Adrenal gland (tissue), 19 donors: ENCODE measurements around the gene PRPH. TPM values are rescaled to one million over a fixed set of nuclear protein-coding genes. Genes with fewer than 3 reads are reported as not detected.
"Not testable (repeated sequence)": the region's sequence is repeated elsewhere in the genome, so short reads cannot be mapped to it uniquely, and the experiment has no call there.

Source experiments
- DNase-seq, 7 donors: peaks; one replicate each; pipeline ENCODE4 v3.0.0-alpha.2; 2019 to 2020
- H3K27ac ChIP-seq, 5 donors: fragments of 200-600 bp; sonication (generic) in 4 of 5; 1 replicate in 3 of 5; 2 replicates in 2 of 5; pipeline versions ENCODE4 v1.5.1 to v1.8.0; 2016 to 2020; ENCODE audit warnings: mild to moderate bottlenecking in 1 of 5
- H3K27me3 ChIP-seq: fragments of 200-600 bp; 2 replicates; pipeline ENCODE4 v1.8.0; 2021
- H3K36me3 ChIP-seq, 2 donors: fragments of 200-600 bp; replicated peaks in 1 of 2; 1 replicate in 1 of 2; 2 replicates in 1 of 2; pipeline versions ENCODE4 v1.5.1 to v1.8.0; 2018 to 2022
- H3K4me1 ChIP-seq, 2 donors: fragments of 200-600 bp; replicated peaks in 1 of 2; 1 replicate in 1 of 2; 2 replicates in 1 of 2; pipeline versions ENCODE4 v1.5.1 to v1.8.0; 2018 to 2021
- H3K4me3 ChIP-seq, 4 donors: fragments of 200-600 bp; sonication (generic) in 3 of 4; one replicate each; pipeline ENCODE4 v1.5.1; 2016 to 2018
- H3K9me3 ChIP-seq, 3 donors: fragments of 200-600 bp; sonication (generic) in 1 of 3; replicated peaks in 1 of 3; 1 replicate in 2 of 3; 2 replicates in 1 of 3; pipeline versions ENCODE4 v1.5.1 to v1.8.0; 2016 to 2021
- POLR2A ChIP-seq, 2 donors: fragments of 450-650 bp; IDR thresholded peaks; one replicate each; pipeline ENCODE4 v1.6.1; 2017; ENCODE audit warnings: antibody characterized with exemption in 2 of 2, mild to moderate bottlenecking in 2 of 2, moderate library complexity in 1 of 2
- WGBS, 4 donors: extraction: QIAGEN DNeasy Blood & Tissue Kit in 2 of 4; methylation state at CpG; one replicate each; pipeline versions ENCODE4 v1.1.5 to v1.1.7; 2013 to 2017; 5-methylcytosine and 5-hydroxymethylcytosine counted together
- intact Hi-C, 2 donors: fragments of 100-400 bp; cut with DNase I; formaldehyde crosslinking; loops; one replicate each; pipeline versions ENCODE4 v1.14.1 to v1.15.0; 2022 to 2023
- long read RNA-seq, 10 donors: library from polyadenylated mRNA in 3 of 10; unstranded in 2 of 10; stranded (forward) in 1 of 10; transcript quantifications; one replicate each; pipeline ENCODE4 v2.0.0 and lab custom pipeline, GENCODE V29; 2021 to 2026
- polyA plus RNA-seq, 3 donors: library from polyadenylated mRNA; stranded (reverse); fragments of 200-250 nt in 2 of 3; fragments of 350-450 nt in 1 of 3; fragmentation: Illumina TruSeq in 1 of 3; extraction: RNeasy Lipid Tissue Mini Kit (QIAGEN cat#74804) in 1 of 3; gene quantifications; one replicate each; pipeline ENCODE4 v1.2.3, GENCODE V29; 2013 to 2014
- total RNA-seq, 9 donors: library from RNA; depleted of rRNA in 4 of 9; stranded (reverse); fragments of >200 nt in 4 of 9; fragments of 120-200 nt in 1 of 9; fragmentation: NEBNext Ultra II Directional in 1 of 9; extraction: Animal tissue kit (Norgen Biotek cat#: 25700) in 1 of 9; gene quantifications; one replicate each; pipeline versions ENCODE4 v1.1.0 to v1.2.4, GENCODE V29; 2013 to 2023
- TF ChIP-seq, protein P1 (sequence below), 6 experiments: fragments of 450-650 bp in 4 of 6; fragments of 200-600 bp in 2 of 6; sonication (generic) in 1 of 6; IDR thresholded peaks; 1 replicate in 5 of 6; 2 replicates in 1 of 6; pipeline versions ENCODE4 v1.5.1 to v1.8.0; 2016 to 2021; ENCODE audit warnings: antibody characterized with exemption in 6 of 6, mild to moderate bottlenecking in 2 of 6, moderate library complexity in 1 of 6
- donor health status: healthy with polysubstance abuse.
- donor health status: Bipolar disorder and iron deficiency.
- donor health status: DM: yes; HTN: yes; CAD: no.
- donor health status: DM: no; HTN: no; CAD: no.
- donor health status: DM: no; HTN: no; CAD: no.
- donor health status: DM: yes; HTN: yes; CAD: no.

The PRPH gene
- total RNA-seq (10 to 100 TPM in 1 of 9 donors, 1 to 10 TPM in 3, under 1 TPM in 2, not detected in 3; 0.16 to 16.5 (median 3.5) TPM), polyA plus RNA-seq (10 to 100 TPM in 1 of 3 donors, 1 to 10 TPM in 2; 5.9 to 27.8 (median 9.6) TPM)
- long read RNA-seq, donor 1: 0 reads
- long read RNA-seq, donor 2, partial matches to known transcripts: 0 of 1 reads
- long read RNA-seq, donor 2, other reads (novel, unspliced or antisense): 0 of 1 reads
- long read RNA-seq, donor 3: 0 reads
- long read RNA-seq, donor 4: 0 reads
- long read RNA-seq, donor 5, partial matches to known transcripts: 0 of 1 reads
- long read RNA-seq, donor 5, other reads (novel, unspliced or antisense): 1 of 1 reads
- long read RNA-seq, donor 6, partial matches to known transcripts: 2 of 4 reads
- long read RNA-seq, donor 6, other reads (novel, unspliced or antisense): 0 of 4 reads
- long read RNA-seq, donor 7: 0 reads
- long read RNA-seq, donor 8: 0 reads
- long read RNA-seq, donor 9: 0 reads
- long read RNA-seq, donor 10, partial matches to known transcripts: 0 of 4 reads
- long read RNA-seq, donor 10, other reads (novel, unspliced or antisense): 0 of 4 reads

DNA sequence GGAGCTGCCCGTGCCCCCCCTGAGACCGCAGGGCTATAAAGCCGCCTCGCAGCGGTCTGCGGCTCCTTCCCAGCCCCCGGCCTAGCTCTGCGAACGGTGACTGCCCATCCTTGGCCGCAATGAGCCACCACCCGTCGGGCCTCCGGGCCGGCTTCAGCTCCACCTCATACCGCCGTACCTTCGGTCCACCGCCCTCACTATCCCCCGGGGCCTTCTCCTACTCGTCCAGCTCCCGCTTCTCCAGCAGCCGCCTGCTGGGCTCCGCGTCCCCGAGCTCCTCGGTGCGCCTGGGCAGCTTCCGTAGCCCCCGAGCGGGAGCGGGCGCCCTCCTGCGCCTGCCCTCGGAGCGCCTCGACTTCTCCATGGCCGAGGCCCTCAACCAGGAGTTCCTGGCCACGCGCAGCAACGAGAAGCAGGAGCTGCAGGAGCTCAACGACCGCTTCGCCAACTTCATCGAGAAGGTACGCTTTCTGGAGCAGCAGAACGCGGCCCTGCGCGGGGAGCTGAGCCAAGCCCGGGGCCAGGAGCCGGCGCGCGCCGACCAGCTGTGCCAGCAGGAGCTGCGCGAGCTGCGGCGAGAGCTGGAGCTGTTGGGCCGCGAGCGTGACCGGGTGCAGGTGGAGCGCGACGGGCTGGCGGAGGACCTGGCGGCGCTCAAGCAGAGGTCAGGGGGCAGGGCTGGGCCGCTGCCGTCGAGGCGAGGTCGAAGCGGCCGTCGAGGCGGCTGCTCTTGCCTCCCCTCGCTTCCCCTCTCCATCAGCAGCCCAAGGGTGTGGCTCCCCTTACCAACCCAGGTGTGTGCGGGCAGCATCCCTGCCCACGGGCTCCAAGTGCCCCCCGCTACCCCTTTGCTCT is at the start of gene PRPH:
Gene PRPH (plus strand): TSS at position 66 of the 855 bp plus-strand sequence. CDS start 54 bp downstream, at position 120.
- Histone ChIP-seq H3K9me3 (no peaks in the 10 kb centered on the region), H3K27ac (no peak within 1 kb of the TSS), H3K36me3 (no peaks in the 10 kb centered on the region), H3K4me1 (peaks cover 15 to 17% of the 10 kb centered on the region in 2 donors), H3K4me3 (peak within 1 kb of the TSS in 1 of 4 donors; percentile 10), H3K27me3 (peaks cover 39% of the 10 kb centered on the region)
- TF ChIP-seq, protein P1, sequence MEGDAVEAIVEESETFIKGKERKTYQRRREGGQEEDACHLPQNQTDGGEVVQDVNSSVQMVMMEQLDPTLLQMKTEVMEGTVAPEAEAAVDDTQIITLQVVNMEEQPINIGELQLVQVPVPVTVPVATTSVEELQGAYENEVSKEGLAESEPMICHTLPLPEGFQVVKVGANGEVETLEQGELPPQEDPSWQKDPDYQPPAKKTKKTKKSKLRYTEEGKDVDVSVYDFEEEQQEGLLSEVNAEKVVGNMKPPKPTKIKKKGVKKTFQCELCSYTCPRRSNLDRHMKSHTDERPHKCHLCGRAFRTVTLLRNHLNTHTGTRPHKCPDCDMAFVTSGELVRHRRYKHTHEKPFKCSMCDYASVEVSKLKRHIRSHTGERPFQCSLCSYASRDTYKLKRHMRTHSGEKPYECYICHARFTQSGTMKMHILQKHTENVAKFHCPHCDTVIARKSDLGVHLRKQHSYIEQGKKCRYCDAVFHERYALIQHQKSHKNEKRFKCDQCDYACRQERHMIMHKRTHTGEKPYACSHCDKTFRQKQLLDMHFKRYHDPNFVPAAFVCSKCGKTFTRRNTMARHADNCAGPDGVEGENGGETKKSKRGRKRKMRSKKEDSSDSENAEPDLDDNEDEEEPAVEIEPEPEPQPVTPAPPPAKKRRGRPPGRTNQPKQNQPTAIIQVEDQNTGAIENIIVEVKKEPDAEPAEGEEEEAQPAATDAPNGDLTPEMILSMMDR (IDR thresholded peaks at IDR 0.05): no peak
- no peak for TF ChIP-seq POLR2A (IDR thresholded peaks at IDR 0.05)
- peak in 1 of 7 donors; percentile 26 for DNase-seq
- 6 to 40% (median 11%) methylated on average over 30 to 82 of the region's 82 CpGs for WGBS, 4 donors
- intact Hi-C loops: no loop called here

DNA sequence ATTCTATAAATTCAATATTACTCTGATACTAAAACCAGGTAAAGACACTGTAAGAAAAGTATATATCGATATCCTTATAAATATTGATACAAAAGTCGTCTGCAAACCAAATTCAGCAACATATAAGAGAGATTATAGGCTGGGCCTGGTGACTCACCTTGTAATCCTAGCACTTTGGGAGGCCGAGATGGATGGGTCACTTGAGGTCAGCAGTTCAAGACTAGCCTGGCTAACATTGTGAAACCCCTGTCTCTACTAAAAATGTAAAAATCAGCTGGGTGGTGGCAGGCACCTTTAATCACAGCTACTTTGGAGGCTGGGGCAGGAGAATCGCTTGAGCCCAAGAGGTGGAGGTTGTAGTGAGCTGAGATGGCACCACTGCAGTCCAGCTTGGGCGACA is 43.6 kb upstream of the PRPH start:
- Histone ChIP-seq H3K27ac (no peak overlapping the region), H3K9me3 (no peaks in the 10 kb centered on the region), H3K4me1 (peaks cover 3 to 7% of the 10 kb centered on the region in 2 donors), H3K27me3 (no peaks in the 10 kb centered on the region), H3K36me3 (no peaks in the 10 kb centered on the region), H3K4me3 (no peak overlapping the region)
- TF ChIP-seq, protein P1 (IDR thresholded peaks at IDR 0.05): no peak
- TF ChIP-seq POLR2A (IDR thresholded peaks at IDR 0.05): no peak
- intact Hi-C loops: no loop called here
- DNase-seq: no peak
- 80 to 89% (median 85%) methylated on average over 5 of the region's 5 CpGs for WGBS, 4 donors

DNA sequence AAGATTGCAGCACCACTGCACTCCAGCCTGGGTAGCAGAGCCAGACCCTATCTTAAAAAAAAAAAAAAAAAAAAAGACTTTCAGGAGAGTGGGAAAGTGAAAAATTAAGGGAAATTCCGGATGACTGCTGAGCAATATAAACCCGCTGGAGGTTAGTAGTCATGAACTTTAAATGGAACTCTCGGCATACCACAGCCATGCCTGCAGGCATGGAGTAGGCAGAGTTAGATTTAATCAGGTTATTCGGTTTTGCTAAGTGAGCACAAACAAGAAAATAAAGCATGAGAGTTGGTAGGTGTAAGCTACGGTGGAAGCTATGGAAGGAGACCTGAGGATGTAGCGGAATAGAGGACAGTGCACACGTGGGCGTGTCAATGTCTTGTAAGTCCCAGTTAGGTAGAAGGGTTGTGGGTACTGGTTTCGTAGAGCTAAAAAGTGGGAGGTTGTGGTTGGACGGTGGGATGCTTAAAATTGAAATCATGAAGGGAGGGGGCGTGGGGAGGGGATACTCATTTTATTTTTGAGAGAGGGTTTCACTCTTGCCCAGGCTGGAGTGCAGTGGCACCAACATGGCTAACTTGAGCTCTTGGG is 41.8 kb upstream of the PRPH start:
- DNase-seq: no peak
- no peak for TF ChIP-seq POLR2A (IDR thresholded peaks at IDR 0.05)
- TF ChIP-seq, protein P1 (IDR thresholded peaks at IDR 0.05): no peak
- H3K36me3 ChIP-seq: no peaks in the 10 kb centered on the region
- 85 to 91% (median 89%) methylated on average over 11 of the region's 11 CpGs for WGBS, 4 donors
- intact Hi-C loops: no loop called here
- no peaks in the 10 kb centered on the region for H3K9me3 ChIP-seq
- H3K27me3 ChIP-seq: no peaks in the 10 kb centered on the region
- H3K27ac ChIP-seq: no peak overlapping the region
- no peak overlapping the region for H3K4me3 ChIP-seq
- H3K4me1 ChIP-seq: peaks cover 6 to 11% of the 10 kb centered on the region in 2 donors

DNA sequence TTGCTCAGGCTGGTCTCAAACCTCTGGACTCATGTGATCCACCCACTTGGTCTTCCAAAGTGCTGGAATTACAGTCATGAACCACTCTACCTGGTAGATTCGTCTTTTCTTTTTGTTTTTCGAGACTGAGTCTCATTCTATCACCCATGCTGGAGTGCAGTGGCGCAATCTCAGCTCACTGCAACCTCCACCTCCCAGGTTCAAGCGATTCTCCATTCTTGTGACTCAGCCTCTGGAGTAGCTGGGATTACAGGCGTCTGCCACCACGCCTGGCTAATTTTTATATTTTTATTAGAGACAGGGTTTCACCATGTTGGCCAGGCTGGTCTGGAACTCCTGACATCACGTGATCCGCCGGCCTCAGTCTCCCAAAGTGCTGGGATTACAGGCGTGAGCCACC is 39.5 kb upstream of the PRPH start:
- DNase-seq, intact Hi-C loops, H3K27ac ChIP-seq, H3K9me3 ChIP-seq, H3K36me3 ChIP-seq, H3K27me3 ChIP-seq, H3K4me3 ChIP-seq: not testable (repeated sequence)
- peaks cover 6 to 20% of the 10 kb centered on the region in 2 donors for H3K4me1 ChIP-seq
- 85 to 93% (median 91%) methylated on average over 10 of the region's 10 CpGs for WGBS, 4 donors
